Sigmoid colon (tissue), 4 donors: ENCODE data around the gene MYO15A.

Experiments
- CTCF ChIP-seq, 4 experiments: fragments of 450-650 bp in 3 of 4; fragments of 200-600 bp in 1 of 4; IDR thresholded peaks; one replicate each; pipeline ENCODE4 v1.5.1; 2016 to 2019; ENCODE audit warnings: antibody characterized with exemption in 4 of 4, mild to moderate bottlenecking in 3 of 4, moderate library complexity in 2 of 4
- POLR2A ChIP-seq, 2 donors: fragments of 450-650 bp; IDR thresholded peaks; one replicate each; pipeline ENCODE4 v1.6.1; 2016; ENCODE audit warnings: antibody characterized with exemption in 2 of 2, mild to moderate bottlenecking in 2 of 2, moderate library complexity in 2 of 2
- POLR2AphosphoS5 ChIP-seq, 4 donors: sonication (generic); formaldehyde crosslinking; IDR thresholded peaks; one replicate each; pipeline ENCODE4 v1.6.1; 2017; ENCODE audit warnings: antibody characterized with exemption in 4 of 4

- TF ChIP-seq CTCF (IDR thresholded peaks at IDR 0.05), result no peak
- no peak for TF ChIP-seq POLR2A (IDR thresholded peaks at IDR 0.05)
- no peak for TF ChIP-seq POLR2AphosphoS5 (IDR thresholded peaks at IDR 0.05)
Observed at GRCh38 chr17:18205861-18206260, 97.3 kb downstream of the MYO15A start.
